GM19043 (cell line): ENCODE measurements around the gene C2.
"Not testable (repeated sequence)": the region's sequence is repeated elsewhere in the genome, so short reads cannot be mapped to it uniquely, and the experiment has no call there.

Experiments
- ATAC-seq: cut with Tn5 transposase; IDR thresholded peaks from one replicate; pipeline ENCODE4 v1.9.1; 2021; ENCODE audit warnings: low read depth; ENCODE audit not compliant: unreplicated experiment

Gene C2

DNA sequence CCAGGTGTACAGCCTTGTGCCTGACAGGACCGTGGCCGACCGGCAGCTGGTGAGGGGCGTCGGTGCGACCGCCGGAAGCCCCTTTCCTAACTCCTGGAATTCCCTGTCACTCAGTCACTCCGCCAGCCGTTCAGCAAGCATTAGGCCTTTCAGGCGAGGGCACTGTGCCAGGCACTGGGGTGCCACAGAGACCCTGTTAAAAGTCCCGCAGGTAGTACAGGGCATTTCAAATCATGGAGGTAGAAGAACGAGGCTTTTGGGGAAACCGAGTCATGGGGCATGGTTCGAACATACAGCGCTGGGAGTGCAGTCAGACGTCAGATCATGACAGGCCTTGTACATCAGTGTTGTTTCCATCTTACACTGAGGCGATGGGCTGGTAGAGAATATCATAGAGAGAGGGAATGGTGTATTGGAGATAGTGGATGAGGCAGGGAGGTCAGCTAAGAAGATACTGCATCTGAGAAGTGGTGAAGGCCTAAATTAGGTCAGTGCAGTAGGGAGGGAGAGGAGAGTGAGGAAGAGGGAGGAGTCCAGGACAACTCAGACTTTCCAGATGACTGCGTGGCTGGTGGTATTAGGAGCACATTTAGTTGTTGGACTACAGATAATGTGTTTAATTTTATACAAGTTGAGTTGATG lies 45.3 kb downstream of the C2 start:
- ATAC-seq, result no peak

DNA sequence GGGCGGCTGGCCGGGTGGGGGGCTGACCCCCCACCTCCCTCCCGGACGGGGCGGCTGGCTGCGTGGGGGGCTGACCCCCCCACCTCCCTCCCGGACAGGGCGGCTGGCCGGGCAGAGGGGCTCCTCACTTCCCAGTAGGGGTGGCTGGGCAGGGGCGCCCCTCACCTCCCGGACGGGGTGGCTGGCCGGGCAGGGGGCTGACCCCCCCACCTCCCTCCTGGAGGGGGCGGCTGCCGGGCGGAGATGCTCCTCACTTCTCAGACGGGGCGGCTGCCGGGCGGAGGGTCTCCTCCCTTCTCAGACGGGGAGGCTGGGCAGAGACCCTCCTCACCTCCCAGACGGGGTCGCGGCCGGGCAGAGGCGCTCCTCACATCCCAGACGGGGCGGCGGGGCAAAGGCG lies 48.5 kb downstream of the C2 start:
- not testable (repeated sequence) for ATAC-seq

DNA sequence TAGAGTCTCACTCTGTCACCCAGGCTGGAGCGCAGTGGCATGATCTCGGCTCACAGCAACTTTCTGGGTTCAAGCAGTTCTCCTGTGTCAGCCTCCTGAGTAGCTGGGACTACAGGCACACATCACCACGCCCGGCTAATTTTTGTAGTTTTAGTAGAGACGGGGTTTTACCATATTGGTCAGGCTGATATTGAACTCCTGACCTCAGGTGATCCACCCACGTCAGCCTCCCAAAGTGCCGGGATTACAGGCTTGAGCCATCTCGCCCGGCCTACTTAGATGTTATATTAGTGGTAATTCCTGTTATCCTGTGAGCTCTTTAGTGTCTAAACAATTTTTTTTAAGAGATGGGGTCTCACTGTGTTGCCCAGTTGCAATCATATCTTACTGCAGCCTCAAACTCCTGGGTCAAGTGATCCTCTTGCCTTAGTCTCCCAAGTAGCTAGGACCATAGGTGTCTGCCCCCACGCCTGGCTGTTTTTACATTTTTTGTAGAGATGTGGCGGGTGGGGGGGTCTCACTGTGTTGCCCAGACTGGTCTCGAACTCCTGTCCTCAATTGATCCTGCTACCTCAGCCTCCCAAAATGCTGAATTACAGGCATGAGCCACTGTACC lies 50.4 kb downstream of the C2 start:
- no peak for ATAC-seq

DNA sequence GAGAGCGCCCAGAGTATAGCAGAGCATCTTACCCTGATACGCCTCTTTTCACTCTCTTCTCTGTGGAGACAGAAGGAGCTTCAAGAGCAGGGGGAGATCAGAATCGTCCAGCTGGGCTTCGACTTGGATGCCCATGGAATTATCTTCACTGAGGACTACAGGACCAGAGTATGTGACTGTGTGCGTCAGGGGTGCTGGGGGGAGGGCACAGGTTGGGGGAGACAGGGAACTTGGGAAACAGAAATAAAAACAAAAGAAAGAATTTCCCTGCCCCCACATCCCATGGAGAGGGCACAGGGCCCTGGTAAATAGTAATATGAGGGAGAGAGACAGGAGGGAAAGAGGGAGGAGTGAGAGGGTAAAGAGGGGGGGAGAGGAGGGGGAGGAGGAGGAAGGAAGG lies 51.3 kb downstream of the C2 start:
- no peak for ATAC-seq

DNA sequence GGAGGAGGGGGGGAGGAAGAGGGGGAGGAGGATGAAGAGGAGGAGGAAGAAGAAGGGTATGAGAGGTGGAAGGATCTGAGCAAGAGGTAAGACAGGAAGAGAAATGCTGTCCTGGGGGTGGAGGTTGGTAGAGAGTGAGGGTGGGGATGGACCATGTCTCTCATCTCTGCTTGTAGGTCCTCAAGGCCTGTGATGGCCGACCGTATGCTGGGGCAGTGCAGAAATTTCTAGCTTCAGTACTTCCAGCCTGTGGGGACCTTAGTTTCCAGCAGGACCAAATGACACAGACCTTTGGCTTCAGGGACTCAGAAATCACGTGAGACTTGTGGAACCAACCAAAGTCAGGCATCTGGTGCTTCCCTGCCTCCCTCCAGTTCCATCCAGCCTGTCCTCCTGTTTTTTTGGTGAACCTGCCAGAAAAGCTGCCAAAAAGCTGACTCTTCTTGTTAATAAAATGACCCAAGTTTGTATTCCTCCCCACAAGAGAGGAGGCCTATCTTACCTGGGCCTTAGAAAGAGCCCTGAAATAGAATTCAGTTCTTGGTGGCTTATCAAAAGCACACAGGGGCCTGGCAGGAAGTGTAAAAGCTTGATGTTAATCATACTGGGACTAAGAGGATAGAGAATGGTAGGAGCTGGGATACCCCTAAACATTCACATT lies 51.9 kb downstream of the C2 start:
- ATAC-seq, result no peak

DNA sequence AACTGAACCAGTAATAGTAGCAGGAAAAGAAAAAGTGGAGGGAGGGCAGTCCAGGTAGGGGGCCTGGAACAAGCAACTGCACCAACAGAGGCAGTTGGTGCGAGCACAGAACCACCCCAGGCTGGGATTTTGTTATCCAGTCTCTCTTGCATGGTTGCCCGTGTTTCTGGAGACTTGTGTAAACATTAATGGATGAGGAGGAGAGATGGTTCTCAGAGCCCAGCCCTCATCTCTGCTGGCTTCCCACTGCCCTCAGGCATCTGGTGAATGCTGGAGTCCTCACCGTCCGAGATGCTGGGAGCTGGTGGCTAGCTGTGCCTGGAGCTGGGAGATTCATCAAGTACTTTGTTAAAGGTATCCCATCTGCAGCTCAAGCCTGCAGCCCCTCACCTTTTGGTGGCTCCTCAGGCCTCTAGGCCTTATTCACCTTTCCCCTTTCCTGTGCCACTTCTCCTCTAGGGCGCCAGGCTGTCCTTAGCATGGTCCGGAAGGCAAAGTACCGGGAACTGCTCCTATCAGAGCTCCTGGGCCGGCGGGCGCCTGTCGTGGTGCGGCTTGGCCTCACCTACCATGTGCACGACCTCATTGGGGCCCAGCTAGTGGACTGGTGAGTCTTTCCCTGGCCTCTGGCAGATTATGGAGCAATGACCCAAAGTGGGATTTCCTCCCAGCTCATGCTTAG lies 52.8 kb downstream of the C2 start:
- not testable (repeated sequence) for ATAC-seq

DNA sequence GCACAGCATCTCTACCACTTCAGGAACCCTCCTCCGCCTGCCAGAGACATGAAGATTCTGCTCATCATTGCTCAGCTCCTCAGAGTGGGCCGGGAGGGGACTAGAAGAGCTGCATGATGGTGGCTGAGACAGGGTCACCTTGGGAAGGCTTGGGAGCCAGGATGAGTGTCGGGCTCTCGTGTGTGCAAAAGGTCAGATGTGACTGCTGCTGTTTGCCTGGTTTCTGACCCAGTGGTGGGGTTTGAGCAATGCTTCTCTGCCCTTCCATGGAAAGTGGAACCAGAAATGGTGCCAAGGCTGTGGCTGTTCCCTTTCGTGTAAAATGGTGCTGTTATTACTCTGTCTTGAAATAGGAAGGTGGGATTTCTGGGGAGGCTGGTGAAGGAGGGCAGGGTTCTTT lies 53.5 kb downstream of the C2 start:
- ATAC-seq, result not testable (repeated sequence)

DNA sequence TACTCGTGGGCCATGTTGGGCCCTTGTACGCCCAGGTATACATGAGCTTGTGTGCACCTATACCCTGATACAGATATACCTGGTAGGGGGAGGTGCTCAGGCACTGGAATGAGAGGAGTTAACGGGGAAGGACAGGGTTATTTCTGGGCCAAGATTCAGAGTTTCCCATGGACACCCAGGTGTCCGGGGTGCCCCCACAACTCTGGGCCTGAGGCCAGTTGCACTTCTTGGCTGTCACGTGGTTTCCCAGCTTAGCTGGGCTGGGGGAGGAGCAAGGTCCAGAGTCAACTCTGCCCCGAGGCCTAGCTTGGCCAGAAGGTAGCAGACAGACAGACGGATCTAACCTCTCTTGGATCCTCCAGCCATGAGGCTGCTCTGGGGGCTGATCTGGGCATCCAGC lies 54.2 kb downstream of the C2 start, which contains the start of gene C4A:
Gene C4A (plus strand): TSS at position 314 of the 400 bp plus-strand sequence. CDS start 51 bp downstream, at position 365.
- ATAC-seq, result not testable (repeated sequence)

DNA sequence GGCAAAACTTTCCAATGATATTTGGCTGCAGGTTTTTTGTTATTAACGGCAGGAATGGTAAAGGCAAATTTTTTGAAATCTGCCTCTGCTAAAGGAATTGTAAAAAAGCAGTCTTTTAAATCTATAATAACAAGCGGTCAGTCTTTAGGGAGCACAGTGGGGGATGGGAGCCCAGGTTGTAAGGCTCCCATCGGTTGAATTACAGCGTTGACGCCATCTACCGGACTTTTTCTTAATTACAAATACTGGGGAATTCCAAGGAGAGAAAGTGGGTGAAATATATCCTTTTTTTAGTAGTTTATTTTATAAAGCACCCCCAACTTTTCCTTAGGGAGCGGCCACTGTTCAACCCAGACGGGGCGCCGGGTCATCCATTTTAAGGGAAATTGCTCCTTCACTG lies 61.8 kb downstream of the C2 start:
- not testable (repeated sequence) for ATAC-seq

DNA sequence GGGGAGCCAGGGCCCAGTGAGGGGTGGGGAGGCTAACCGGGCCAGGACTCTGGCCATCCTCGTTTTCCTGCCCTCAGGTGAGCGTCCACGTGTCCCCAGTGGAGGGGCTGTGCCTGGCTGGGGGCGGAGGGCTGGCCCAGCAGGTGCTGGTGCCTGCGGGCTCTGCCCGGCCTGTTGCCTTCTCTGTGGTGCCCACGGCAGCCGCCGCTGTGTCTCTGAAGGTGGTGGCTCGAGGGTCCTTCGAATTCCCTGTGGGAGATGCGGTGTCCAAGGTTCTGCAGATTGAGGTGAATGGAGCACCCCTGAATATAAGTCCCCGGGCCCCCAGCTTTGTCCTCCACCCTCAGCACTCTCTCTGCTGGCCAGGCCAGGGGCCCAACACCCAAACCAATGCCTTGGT lies 66.9 kb downstream of the C2 start:
- not testable (repeated sequence) for ATAC-seq
